ENCODE data around the gene NMT2.

The NMT2 gene

DNA sequence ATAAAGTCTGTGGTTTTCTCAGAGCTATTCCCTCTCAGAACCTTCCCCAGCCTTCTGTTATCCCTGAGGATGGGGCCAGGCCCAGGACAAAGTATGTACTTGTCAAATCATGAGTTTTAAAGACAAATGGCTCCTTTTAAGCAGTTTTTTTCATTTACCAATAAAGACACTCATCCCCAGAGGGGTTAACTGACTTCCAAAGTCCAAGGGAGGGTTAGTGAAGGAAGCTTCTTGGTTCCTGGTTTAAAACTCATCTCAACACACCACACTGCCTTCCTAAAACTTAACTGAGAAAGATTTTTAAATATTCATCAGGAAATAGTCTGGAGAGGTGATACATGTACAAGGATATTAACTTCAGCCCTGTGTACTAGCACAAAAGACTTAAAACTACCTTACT, 15.9 kb downstream of the NMT2 start:
- TF ChIP-seq POLR2A (IDR thresholded peaks at IDR 0.05; ENCODE audit: low read depth, low read length): no peak
- TF ChIP-seq TAF1 (IDR thresholded peaks at IDR 0.05; ENCODE audit: borderline replicate concordance, low read depth, low read length): no peak
- no peak for TF ChIP-seq POLR2AphosphoS5 (IDR thresholded peaks at IDR 0.05; ENCODE audit: low read depth, low read length)
- FAIRE-seq: no peak
- DNase-seq (ENCODE audit: insufficient read length): no peak

DNA sequence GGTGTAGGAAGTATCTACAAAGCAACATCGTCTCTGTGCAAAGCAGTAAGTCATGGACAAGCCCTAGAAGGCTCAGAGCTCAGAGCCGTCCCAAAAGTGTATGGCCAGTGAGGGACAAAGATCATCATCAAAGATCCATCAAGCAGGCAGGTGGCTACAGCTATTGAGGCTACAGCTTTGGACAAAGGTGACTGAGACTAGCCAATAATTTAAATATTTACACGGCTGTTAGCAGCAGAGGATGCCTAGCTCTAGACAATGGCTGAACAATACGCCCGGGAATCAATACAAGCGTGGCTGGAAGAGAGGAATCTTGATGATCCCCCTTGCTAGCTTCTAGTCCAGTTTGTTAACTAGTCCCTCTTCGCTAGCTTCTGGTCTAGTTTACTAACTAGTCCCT, 17.9 kb downstream of the NMT2 start:
- FAIRE-seq (no peak), DNase-seq (ENCODE audit: insufficient read length) (no peak)
- TF ChIP-seq TAF1 (IDR thresholded peaks at IDR 0.05; ENCODE audit: borderline replicate concordance, low read depth, low read length) (no peak), POLR2A (IDR thresholded peaks at IDR 0.05; ENCODE audit: low read depth, low read length) (no peak), POLR2AphosphoS5 (IDR thresholded peaks at IDR 0.05; ENCODE audit: low read depth, low read length) (no peak)

DNA sequence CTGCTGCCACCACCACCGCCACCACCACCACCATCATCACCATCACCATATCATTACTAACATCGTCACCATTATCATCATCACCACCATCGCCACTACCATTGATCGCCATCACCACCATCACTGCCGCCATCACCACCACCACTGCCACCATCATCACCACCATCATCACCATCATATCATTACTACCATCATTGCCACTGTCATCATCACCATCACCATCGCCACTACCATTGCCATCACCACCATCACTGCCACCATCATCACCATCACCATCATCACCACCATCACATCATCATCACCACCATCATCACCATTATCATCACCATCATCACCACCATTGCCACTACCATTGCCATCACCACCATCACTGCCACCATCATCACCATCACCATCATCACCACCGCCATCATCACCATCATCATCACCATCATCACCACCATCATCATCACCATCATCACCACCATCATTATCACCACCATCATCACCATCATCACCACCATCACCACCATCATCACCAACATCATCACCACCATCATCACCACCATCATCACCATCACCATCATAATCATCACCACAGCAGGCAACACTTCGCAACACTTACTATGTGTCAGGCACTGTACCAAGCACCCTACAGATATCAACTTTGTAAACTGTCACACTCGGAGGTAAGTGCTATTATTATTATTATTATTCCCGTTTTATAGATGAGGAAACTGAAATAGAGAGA, 19.3 kb downstream of the NMT2 start:
- DNase-seq (ENCODE audit: insufficient read length) (no peak), FAIRE-seq (no peak)
- no peak for TF ChIP-seq POLR2AphosphoS5 (IDR thresholded peaks at IDR 0.05; ENCODE audit: low read depth, low read length)
- TF ChIP-seq POLR2A (IDR thresholded peaks at IDR 0.05; ENCODE audit: low read depth, low read length): no peak
- no peak for TF ChIP-seq TAF1 (IDR thresholded peaks at IDR 0.05; ENCODE audit: borderline replicate concordance, low read depth, low read length)

DNA sequence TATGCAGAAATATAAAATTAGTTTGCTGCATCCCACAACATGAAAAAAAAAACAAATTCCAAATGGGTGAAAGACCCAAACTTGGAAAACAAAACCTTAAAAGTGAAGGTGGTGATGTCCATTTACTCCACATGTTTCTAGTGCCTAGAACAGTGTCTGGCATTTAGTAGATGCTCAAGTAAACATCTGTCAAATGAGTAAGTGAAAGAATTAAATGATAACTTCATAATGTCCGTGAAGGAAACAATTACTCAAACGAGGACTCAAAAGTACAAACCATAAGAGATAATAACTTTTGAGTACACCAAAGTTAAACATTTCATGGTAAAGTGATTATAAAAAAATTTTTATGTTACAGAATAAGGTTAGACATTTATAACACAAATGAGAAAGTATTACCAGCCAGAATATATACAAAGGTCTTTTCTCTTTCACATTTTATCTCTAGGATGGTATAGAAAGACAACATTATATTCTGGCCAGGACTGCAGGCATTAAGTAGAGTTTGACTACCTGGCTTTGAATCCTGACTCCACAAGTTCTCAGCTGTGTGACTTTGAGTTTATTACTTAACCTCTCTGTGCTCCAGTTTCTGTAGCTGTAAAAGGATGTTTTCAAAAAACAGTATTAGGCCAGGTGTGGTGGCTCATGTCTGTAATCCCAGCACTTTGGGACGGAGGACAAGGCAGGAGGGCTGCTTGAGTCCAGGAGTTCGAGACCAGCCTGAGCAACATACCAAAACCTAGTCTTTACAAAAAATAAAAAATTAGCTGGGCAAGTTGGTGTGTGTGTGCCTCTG, 20.7 kb downstream of the NMT2 start:
- DNase-seq (ENCODE audit: insufficient read length): no peak
- no peak for TF ChIP-seq POLR2A (IDR thresholded peaks at IDR 0.05; ENCODE audit: low read depth, low read length)
- TF ChIP-seq TAF1 (IDR thresholded peaks at IDR 0.05; ENCODE audit: borderline replicate concordance, low read depth, low read length): no peak
- TF ChIP-seq POLR2AphosphoS5 (IDR thresholded peaks at IDR 0.05; ENCODE audit: low read depth, low read length): no peak
- FAIRE-seq: no peak

DNA sequence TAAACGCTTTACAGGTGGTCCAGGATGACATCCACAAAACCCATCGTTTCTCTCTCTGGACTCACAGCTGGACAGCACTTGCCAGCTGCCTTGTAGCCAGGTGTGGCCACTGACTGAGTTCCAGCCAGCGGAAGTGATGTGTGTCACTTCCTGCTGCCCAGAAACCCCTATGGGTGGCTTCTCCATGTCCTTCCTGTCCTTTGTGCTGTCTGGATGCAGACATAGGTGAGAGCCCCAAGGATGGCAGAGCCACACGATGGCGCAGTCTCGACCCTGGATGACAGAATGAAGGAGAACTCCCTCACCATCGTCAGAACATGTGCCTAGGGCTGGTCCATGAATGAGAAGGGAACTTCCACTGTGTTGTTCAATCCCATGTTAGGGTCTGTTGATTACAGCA, 22.1 kb downstream of the NMT2 start:
- FAIRE-seq: no peak
- no peak for DNase-seq (ENCODE audit: insufficient read length)
- TF ChIP-seq POLR2A (IDR thresholded peaks at IDR 0.05; ENCODE audit: low read depth, low read length) (no peak), POLR2AphosphoS5 (IDR thresholded peaks at IDR 0.05; ENCODE audit: low read depth, low read length) (no peak), TAF1 (IDR thresholded peaks at IDR 0.05; ENCODE audit: borderline replicate concordance, low read depth, low read length) (no peak)

DNA sequence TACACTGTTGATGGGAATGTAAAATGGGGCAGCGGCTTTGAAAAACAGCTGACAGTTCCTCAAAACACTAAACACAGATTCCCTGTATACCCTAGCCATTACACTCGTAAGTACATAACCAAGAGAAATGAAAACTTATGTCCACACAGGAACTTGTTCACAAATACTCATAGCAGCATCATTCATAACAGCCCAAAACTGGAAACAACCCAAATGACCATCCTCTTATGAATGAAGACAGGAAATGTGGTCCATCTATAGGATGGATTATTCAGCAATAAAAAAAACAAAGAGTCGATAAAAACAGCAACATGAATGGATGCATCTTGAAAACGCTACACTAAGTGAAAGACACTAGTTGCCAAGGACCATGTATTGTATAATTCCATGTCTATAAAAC, 23.7 kb downstream of the NMT2 start:
- TF ChIP-seq POLR2A (IDR thresholded peaks at IDR 0.05; ENCODE audit: low read depth, low read length): no peak
- TF ChIP-seq TAF1 (IDR thresholded peaks at IDR 0.05; ENCODE audit: borderline replicate concordance, low read depth, low read length): no peak
- TF ChIP-seq POLR2AphosphoS5 (IDR thresholded peaks at IDR 0.05; ENCODE audit: low read depth, low read length): no peak
- DNase-seq (ENCODE audit: insufficient read length): no peak
- no peak for FAIRE-seq

DNA sequence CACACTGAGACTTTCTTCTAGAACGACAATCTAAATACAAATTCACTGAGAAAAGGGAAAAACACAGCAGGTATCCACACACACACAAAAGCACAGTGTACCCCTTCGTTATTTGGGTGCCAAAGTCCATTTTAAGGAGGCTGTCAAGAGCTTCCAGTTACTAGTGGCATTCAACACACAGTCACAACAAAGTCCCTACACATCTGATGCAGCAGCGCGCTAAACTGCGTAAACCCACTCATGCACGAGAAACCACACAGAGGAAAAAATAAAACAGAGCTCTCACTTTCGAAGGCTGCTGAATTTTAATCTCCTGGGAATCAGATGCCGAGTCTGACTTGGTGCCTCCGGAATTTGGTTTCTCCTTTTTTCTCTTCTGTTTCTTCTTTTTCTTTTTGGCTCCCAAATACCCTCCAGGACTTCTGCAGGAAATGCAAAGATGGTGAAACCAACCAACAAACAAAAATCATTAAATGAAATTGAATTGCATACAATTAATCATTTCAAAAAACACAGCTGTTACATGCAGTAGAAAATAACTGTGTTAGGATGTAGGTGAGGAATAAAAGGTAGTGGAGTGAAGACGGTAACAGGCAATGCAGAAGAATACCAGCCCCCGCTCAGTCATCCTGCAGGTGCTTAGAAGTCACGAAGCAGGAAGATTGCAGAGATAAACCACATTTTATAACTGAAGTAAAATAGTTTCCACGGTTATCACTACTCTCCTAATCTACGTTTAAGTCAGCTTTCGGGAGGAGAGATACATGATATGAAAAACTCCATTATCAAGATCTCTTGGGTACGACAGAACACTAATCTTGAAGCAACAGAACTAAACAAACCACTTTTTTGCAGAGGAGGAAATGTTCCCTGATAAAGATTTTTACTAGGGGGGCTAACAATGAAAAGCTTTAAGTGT, 27.1 kb downstream of the NMT2 start:
- FAIRE-seq: peak; percentile 86
- peak; percentile 15 for DNase-seq (ENCODE audit: insufficient read length)
- TF ChIP-seq TAF1 (IDR thresholded peaks at IDR 0.05; ENCODE audit: borderline replicate concordance, low read depth, low read length) (no peak), POLR2AphosphoS5 (IDR thresholded peaks at IDR 0.05; ENCODE audit: low read depth, low read length) (no peak), POLR2A (IDR thresholded peaks at IDR 0.05; ENCODE audit: low read depth, low read length) (no peak)

DNA sequence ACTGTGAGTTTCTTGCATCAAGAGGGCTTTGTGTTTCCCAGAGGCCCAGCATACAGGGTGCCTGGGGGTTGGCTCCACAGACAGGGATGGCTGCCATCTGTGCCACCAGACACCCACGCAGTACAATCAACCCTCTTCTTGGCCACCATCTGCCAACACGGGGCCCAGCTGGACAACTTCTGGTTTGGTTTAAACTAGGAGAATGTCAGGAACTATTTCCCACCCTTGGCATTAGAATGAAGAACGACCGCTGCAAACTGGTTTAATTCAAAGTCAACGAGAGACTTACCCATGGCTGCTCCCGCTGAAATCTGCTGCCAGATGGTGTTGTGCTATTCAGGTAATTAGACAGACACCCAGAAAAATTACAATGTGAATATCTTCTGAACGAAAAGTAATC, 27.8 kb downstream of the NMT2 start:
- no peak for TF ChIP-seq POLR2A (IDR thresholded peaks at IDR 0.05; ENCODE audit: low read depth, low read length)
- no peak for TF ChIP-seq TAF1 (IDR thresholded peaks at IDR 0.05; ENCODE audit: borderline replicate concordance, low read depth, low read length)
- no peak for TF ChIP-seq POLR2AphosphoS5 (IDR thresholded peaks at IDR 0.05; ENCODE audit: low read depth, low read length)
- FAIRE-seq (no peak), DNase-seq (ENCODE audit: insufficient read length) (no peak)

DNA sequence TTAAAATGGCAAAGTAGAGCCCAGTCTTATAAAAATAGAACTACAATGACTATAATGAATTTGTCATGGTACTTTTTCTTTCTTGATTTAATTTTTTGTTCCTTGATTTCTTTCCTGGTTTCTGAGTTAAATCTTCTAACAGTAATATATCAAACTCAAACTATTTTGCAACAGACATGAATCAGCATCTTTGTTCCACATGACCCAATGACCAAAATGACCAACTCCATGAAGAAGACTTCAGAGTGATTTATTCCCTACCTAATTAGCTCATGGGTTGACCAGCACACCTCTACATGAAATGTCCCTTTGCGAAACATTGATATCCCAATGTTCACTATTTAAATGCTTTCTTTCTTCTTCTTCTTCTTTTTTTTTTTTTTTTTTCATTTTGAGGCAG, 30.9 kb downstream of the NMT2 start:
- no peak for FAIRE-seq
- TF ChIP-seq TAF1 (IDR thresholded peaks at IDR 0.05; ENCODE audit: borderline replicate concordance, low read depth, low read length): no peak
- no peak for TF ChIP-seq POLR2A (IDR thresholded peaks at IDR 0.05; ENCODE audit: low read depth, low read length)
- TF ChIP-seq POLR2AphosphoS5 (IDR thresholded peaks at IDR 0.05; ENCODE audit: low read depth, low read length): no peak
- no peak for DNase-seq (ENCODE audit: insufficient read length)

DNA sequence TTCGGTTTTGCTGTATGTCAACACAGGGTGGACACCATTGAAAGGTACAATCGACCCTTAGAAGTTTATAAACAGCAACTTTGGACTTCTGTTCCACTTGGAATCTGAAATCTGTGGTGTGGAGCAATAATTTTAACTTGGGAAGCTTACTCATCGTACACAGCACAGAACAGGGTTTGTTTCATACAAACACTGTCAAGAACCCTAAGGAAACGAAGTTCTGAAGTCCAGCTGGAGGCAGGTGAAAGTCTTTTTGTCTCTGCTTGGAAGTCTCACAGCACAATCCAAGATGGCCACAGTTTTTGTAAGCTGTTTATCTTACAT, 31.5 kb downstream of the NMT2 start:
- no peak for DNase-seq (ENCODE audit: insufficient read length)
- TF ChIP-seq POLR2A (IDR thresholded peaks at IDR 0.05; ENCODE audit: low read depth, low read length) (no peak), TAF1 (IDR thresholded peaks at IDR 0.05; ENCODE audit: borderline replicate concordance, low read depth, low read length) (no peak), POLR2AphosphoS5 (IDR thresholded peaks at IDR 0.05; ENCODE audit: low read depth, low read length) (no peak)
- FAIRE-seq: no peak
